Skeletal muscle tissue (tissue), 4 donors: ENCODE data around the gene ACSM4. TPM values are rescaled to one million over a fixed set of nuclear protein-coding genes. Genes with fewer than 3 reads are reported as not detected.

ENCODE experiments used
- H3K27ac ChIP-seq: one replicate; pipeline ENCODE4 v1.7.0; 2013; ENCODE audit warnings: mild to moderate bottlenecking, low read depth, low read length, inconsistent platforms
- H3K27me3 ChIP-seq, 3 donors: one replicate each; pipeline ENCODE4 v1.7.0; 2013; ENCODE audit warnings: low read length in 3 of 3; ENCODE audit not compliant: control insufficient read depth in 3 of 3, insufficient read depth in 3 of 3
- H3K36me3 ChIP-seq, 3 donors: one replicate each; pipeline ENCODE4 v1.7.0; 2013; ENCODE audit warnings: low read length in 3 of 3; ENCODE audit not compliant: control insufficient read depth in 3 of 3, insufficient read depth in 3 of 3
- H3K4me1 ChIP-seq, 3 donors: one replicate each; pipeline ENCODE4 v1.7.0; 2013; ENCODE audit warnings: low read length in 3 of 3, mild to moderate bottlenecking in 3 of 3; ENCODE audit not compliant: control insufficient read depth in 3 of 3, insufficient read depth in 3 of 3
- H3K4me3 ChIP-seq, 3 donors: one replicate each; pipeline ENCODE4 v1.7.0; 2013; ENCODE audit warnings: low read length in 3 of 3
- H3K9ac ChIP-seq, 3 donors: one replicate each; pipeline ENCODE4 v1.7.0; 2013; ENCODE audit warnings: low read length in 3 of 3, mild to moderate bottlenecking in 3 of 3, moderate library complexity in 2 of 3, low read depth in 1 of 3
- H3K9me3 ChIP-seq, 3 donors: one replicate each; pipeline ENCODE4 v1.7.0; 2013; ENCODE audit warnings: low read length in 3 of 3; ENCODE audit not compliant: control insufficient read depth in 3 of 3
- total RNA-seq: library from RNA; depleted of rRNA; stranded (reverse); fragments of >200 nt; gene quantifications from one replicate; pipeline ENCODE4 v1.2.3, GENCODE V29; 2014
- donor health status: Osteomylitis.

ACSM4 gene
- total RNA-seq, 1 donor from 2014 or later = not detected

DNA sequence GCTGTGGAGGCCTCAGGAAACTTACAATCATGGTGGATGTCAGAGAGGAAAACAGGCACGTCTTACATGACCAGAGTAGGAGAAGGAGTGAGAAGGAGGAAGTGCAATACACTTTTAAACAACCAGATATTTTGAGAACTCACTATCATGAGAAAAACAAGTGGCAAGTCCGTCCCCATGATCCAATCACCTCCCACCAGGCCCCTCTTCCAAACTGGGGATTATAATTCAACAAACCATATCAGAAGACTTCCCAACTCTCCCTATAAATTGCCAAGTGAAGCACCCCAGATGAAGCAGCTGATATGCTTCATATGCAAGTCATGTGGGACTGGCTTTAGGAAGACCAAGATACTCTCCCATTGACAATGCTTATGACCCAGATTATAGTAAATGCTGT lies 11.6 kb upstream of the ACSM4 start:
- Histone ChIP-seq H3K4me1 (no peaks in the 10 kb centered on the region), H3K27ac (no peak overlapping the region), H3K9me3 (no peaks in the 10 kb centered on the region), H3K36me3 (no peaks in the 10 kb centered on the region), H3K27me3 (no peaks in the 10 kb centered on the region), H3K9ac (no peak overlapping the region), H3K4me3 (no peak overlapping the region)

GRCh38 chr12:7293670-7294069 lies 10.2 kb upstream of the ACSM4 start:
- Histone ChIP-seq H3K27me3 (no peaks in the 10 kb centered on the region), H3K9ac (no peak overlapping the region), H3K4me3 (no peak overlapping the region), H3K27ac (no peak overlapping the region), H3K4me1 (no peaks in the 10 kb centered on the region), H3K9me3 (no peaks in the 10 kb centered on the region), H3K36me3 (no peaks in the 10 kb centered on the region)

- Histone ChIP-seq H3K27ac (no peak overlapping the region), H3K36me3 (no peaks in the 10 kb centered on the region), H3K4me1 (no peaks in the 10 kb centered on the region), H3K4me3 (no peak overlapping the region), H3K27me3 (no peaks in the 10 kb centered on the region), H3K9ac (no peak overlapping the region), H3K9me3 (no peaks in the 10 kb centered on the region)
These were observed 8.3 kb upstream of the ACSM4 start for GRCh38 chr12:7295529-7295928.

DNA sequence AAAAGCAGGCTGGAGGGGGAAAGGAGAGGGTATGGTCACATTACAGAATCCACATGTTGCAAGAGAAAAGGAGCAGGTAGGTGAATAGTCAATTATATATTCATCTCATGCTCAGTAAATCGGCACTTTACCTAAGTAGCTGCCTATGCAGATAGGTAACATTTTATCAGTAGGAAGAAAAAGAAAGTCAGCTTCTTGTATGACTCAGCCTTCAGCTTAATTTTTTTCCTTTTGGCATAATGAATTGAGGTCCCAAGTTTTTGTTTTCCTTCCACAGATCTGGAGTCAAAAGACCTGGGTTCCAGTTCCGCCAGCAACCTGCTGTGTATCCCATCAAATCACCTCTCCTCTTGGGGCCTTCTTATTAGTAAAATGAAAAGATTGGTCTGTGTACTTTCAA lies 6.0 kb upstream of the ACSM4 start:
- Histone ChIP-seq H3K27ac (no peak overlapping the region), H3K4me1 (no peaks in the 10 kb centered on the region), H3K4me3 (no peak overlapping the region), H3K9me3 (no peaks in the 10 kb centered on the region), H3K9ac (no peak overlapping the region), H3K27me3 (no peaks in the 10 kb centered on the region), H3K36me3 (no peaks in the 10 kb centered on the region)

- Histone ChIP-seq H3K27ac (no peak overlapping the region), H3K36me3 (no peaks in the 10 kb centered on the region), H3K27me3 (peaks cover 0 to 4% (median 0%) of the 10 kb centered on the region in 3 donors)
These were observed 1.4 kb upstream of the ACSM4 start for GRCh38 chr12:7302266-7302986.

GRCh38 chr12:7303230-7303629 lies 642 bp upstream of the ACSM4 start:
- Histone ChIP-seq H3K36me3 (no peaks in the 10 kb centered on the region), H3K4me1 (no peaks in the 10 kb centered on the region), H3K9ac (no peak overlapping the region), H3K4me3 (no peak overlapping the region), H3K27me3 (peaks cover 0 to 4% (median 0%) of the 10 kb centered on the region in 3 donors), H3K27ac (no peak overlapping the region), H3K9me3 (no peaks in the 10 kb centered on the region)

More at GRCh38 chr12:7302266-7302986, 1.4 kb upstream of the ACSM4 start:
- Histone ChIP-seq H3K4me3 (no peak overlapping the region), H3K9ac (no peak overlapping the region), H3K4me1 (no peaks in the 10 kb centered on the region), H3K9me3 (no peaks in the 10 kb centered on the region)

DNA sequence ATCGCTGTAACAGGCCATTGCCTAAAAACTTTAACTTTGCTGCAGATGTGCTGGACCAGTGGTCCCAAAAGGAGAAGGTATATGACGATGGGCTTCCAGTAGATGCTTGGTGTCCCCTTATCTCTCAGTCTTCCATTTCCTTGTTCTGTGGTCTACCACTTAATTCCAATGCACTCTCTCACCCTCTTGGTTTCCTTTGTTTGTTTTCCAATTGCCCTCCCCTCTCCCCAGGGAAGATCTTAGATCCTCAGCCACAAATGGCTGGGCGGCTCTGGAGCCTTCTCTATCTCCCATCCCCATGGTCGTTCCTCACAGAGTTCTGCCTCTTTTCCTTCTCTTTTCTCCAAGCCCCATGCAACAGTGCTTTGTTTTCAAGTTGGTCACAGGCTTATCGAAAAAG lies 584 bp downstream of the ACSM4 start:
- no peak overlapping the region for H3K4me3 ChIP-seq
- H3K4me1 ChIP-seq = no peaks in the 10 kb centered on the region
- peaks cover 0 to 4% (median 0%) of the 10 kb centered on the region in 3 donors for H3K27me3 ChIP-seq
- no peaks in the 10 kb centered on the region for H3K36me3 ChIP-seq
- no peak overlapping the region for H3K9ac ChIP-seq
- no peak overlapping the region for H3K27ac ChIP-seq
- H3K9me3 ChIP-seq = no peaks in the 10 kb centered on the region

DNA sequence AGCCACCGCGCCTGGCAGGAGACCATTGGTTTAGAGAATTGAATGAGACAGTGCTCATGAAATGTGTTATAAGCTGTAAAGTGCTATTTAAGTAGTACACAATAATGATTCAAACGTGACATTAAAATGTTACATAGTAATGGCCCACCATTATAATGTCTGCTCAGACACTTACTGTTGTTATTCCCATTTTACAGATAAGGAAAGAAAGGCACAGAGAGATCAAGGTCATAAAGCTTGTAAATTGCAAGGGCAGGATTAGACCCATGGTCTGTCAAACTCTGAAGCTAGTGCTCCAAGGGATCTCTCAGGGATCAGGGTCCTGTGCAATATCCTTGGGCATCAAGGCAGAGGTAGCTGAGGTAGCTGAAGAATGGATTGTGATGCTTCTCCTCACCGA lies 6.2 kb downstream of the ACSM4 start:
- Histone ChIP-seq H3K4me3 (no peak overlapping the region), H3K27ac (no peak overlapping the region), H3K27me3 (no peaks in the 10 kb centered on the region), H3K4me1 (no peaks in the 10 kb centered on the region), H3K9me3 (no peaks in the 10 kb centered on the region), H3K36me3 (no peaks in the 10 kb centered on the region), H3K9ac (no peak overlapping the region)

DNA sequence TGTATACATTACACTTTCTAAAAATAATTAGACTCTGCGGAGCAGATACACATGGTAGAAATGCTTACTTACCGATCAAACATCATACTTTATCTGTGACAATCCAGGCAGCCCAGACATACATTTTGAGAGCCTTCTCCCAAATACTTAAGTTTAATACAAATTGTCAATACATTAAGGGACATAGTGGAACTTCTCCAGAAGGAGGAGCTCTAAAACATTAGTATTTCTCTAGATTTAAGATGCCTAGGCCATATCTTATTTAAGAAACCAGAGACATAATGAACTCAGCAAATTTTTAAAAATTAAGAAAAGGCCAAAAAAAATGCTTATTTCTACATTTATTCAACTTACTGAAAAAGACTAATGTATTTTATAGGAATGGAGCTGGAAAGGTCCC lies 16.1 kb downstream of the ACSM4 start:
- Histone ChIP-seq H3K4me3 (no peak overlapping the region), H3K4me1 (no peaks in the 10 kb centered on the region), H3K36me3 (no peaks in the 10 kb centered on the region), H3K9me3 (no peaks in the 10 kb centered on the region), H3K9ac (no peak overlapping the region), H3K27me3 (no peaks in the 10 kb centered on the region), H3K27ac (no peak overlapping the region)

DNA sequence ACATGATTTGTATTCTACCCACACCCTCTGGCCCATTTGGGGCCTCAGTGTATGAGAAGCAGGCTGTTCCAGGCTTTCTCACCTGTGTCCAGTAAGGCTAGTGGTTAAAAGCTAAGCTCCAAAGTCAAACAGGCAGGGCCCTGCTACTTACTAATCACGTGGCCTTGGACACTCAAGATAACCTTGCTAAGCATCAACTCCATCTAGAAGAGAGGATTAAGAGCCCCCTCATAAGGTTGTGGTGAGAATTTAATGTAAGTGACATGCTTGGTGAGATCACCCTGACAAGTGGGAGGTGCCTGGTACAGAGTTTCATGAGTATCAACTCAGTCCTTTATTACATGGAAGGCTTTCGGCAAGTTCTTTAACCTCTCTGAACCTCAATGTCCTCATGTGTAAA lies 17.8 kb downstream of the ACSM4 start:
- H3K27ac ChIP-seq = no peak overlapping the region

More for the DNA sequence above, 17.8 kb downstream of the ACSM4 start:
- Histone ChIP-seq H3K27me3 (no peaks in the 10 kb centered on the region), H3K36me3 (no peaks in the 10 kb centered on the region), H3K4me1 (no peaks in the 10 kb centered on the region), H3K9me3 (no peaks in the 10 kb centered on the region), H3K4me3 (no peak overlapping the region), H3K9ac (no peak overlapping the region)
